ENCODE results near the gene IFT25. TPM values are rescaled to one million over a fixed set of nuclear protein-coding genes. Genes with fewer than 3 reads are reported as not detected.

IFT25 gene
- total RNA-seq, 1 donor from 2014 or later = 41.0 TPM

GRCh38 chr1:53893999-53894636 is 51.4 kb downstream of the IFT25 start, which contains the start of gene DIO1:
Gene DIO1, plus strand, starts transcription at chr1:53894187. Its CDS starts 24 bp downstream, at chr1:53894211.
- H3K27me3 Mint-ChIP-seq = peaks cover 4% of the 10 kb centered on the region
- intact Hi-C loops (cut with micrococcal nuclease) = no loop called here
- CTCF ChIA-PET = no interaction called here

GRCh38 chr1:53892911-53893310 is 52.6 kb downstream of the IFT25 start:
- POLR2A ChIA-PET = interaction anchor here (0.8 kb wide), 1 partner anchor 53 kb away, joined by 3 read pairs; the partner anchor contains the start of gene IFT25
- peaks cover 4% of the 10 kb centered on the region for H3K27me3 Mint-ChIP-seq
- H3K4me3 Mint-ChIP-seq = no peak overlapping the region

More at GRCh38 chr1:53893999-53894636, 51.4 kb downstream of the IFT25 start, which contains the start of gene DIO1:
- no peak for TF ChIP-seq CTCF (IDR thresholded peaks at IDR 0.05)
- H3K27ac Mint-ChIP-seq = no peak within 1 kb of the TSS
- POLR2A ChIA-PET = no interaction called here
- H3K9me3 Mint-ChIP-seq = no peaks in the 10 kb centered on the region
- DNase-seq (no peak), ATAC-seq (ENCODE audit: low read depth) (no peak)
- H3K36me3 Mint-ChIP-seq (ENCODE audit: low read depth) = peaks cover 7% of the 10 kb centered on the region
- no peak within 1 kb of the TSS for H3K4me3 Mint-ChIP-seq
- peaks cover 26% of the 10 kb centered on the region for H3K4me1 Mint-ChIP-seq

GRCh38 chr1:53891678-53892077 is 53.8 kb downstream of the IFT25 start:
- intact Hi-C loops (cut with micrococcal nuclease) = no loop called here
- Mint-ChIP-seq H3K9me3 (no peaks in the 10 kb centered on the region), H3K27ac (no peak overlapping the region), H3K27me3 (peaks cover 4% of the 10 kb centered on the region), H3K36me3 (ENCODE audit: low read depth) (peaks cover 18% of the 10 kb centered on the region), H3K4me3 (no peak overlapping the region), H3K4me1 (peaks cover 38% of the 10 kb centered on the region)
- POLR2A ChIA-PET = no interaction called here
- CTCF ChIA-PET = interaction anchor here (2.1 kb wide), 1 partner anchor 54 kb away, joined by 4 read pairs; the partner anchor contains the start of genes IFT25 and LRRC42
- no peak for TF ChIP-seq CTCF (IDR thresholded peaks at IDR 0.05)
- DNase-seq = no peak
- ATAC-seq (ENCODE audit: low read depth) = no peak

More at GRCh38 chr1:53892911-53893310, 52.6 kb downstream of the IFT25 start:
- intact Hi-C loops (cut with micrococcal nuclease) = no loop called here
- DNase-seq = no peak
- ATAC-seq (ENCODE audit: low read depth) = no peak
- H3K36me3 Mint-ChIP-seq (ENCODE audit: low read depth) = peaks cover 12% of the 10 kb centered on the region
- no peak for TF ChIP-seq CTCF (IDR thresholded peaks at IDR 0.05)
- no peaks in the 10 kb centered on the region for H3K9me3 Mint-ChIP-seq
- CTCF ChIA-PET = interaction anchor here (0.8 to 2.1 kb wide), 3 partner anchors 15 to 67 kb away, joined by 3 to 4 read pairs (median 3); partner anchors contain the start of genes IFT25 and LRRC42
- H3K4me1 Mint-ChIP-seq = peaks cover 36% of the 10 kb centered on the region
- H3K27ac Mint-ChIP-seq = no peak overlapping the region

GRCh38 chr1:53891018-53891417 is 54.5 kb downstream of the IFT25 start:
- H3K27me3 Mint-ChIP-seq = peaks cover 4% of the 10 kb centered on the region
- DNase-seq = no peak
- intact Hi-C loops (cut with micrococcal nuclease) = no loop called here
- H3K9me3 Mint-ChIP-seq = no peaks in the 10 kb centered on the region
- TF ChIP-seq CTCF (IDR thresholded peaks at IDR 0.05) = no peak
- POLR2A ChIA-PET = interaction anchor here (2.7 kb wide), 1 partner anchor 55 kb away, joined by 37 read pairs; the partner anchor contains the start of genes IFT25 and LRRC42
- H3K36me3 Mint-ChIP-seq (ENCODE audit: low read depth) = peaks cover 23% of the 10 kb centered on the region
- H3K27ac Mint-ChIP-seq = no peak overlapping the region
- H3K4me3 Mint-ChIP-seq = peak overlapping the region; percentile 15
- CTCF ChIA-PET = no interaction called here
- ATAC-seq (ENCODE audit: low read depth) = no peak
- H3K4me1 Mint-ChIP-seq = peaks cover 40% of the 10 kb centered on the region

GRCh38 chr1:53890522-53890941 is 55.0 kb downstream of the IFT25 start:
- H3K4me1 Mint-ChIP-seq = peaks cover 40% of the 10 kb centered on the region
- H3K36me3 Mint-ChIP-seq (ENCODE audit: low read depth) = peaks cover 25% of the 10 kb centered on the region
- no peaks in the 10 kb centered on the region for H3K9me3 Mint-ChIP-seq
- intact Hi-C loops (cut with micrococcal nuclease) = no loop called here
- ChIA-PET POLR2A (interaction anchor here (1.4 to 2.7 kb wide), 2 partner anchors 53 to 55 kb away, joined by 3 to 37 read pairs; partner anchors contain the start of genes IFT25, LRRC42 and NDC1), CTCF (interaction anchor here (1.6 kb wide), 1 partner anchor 55 kb away, joined by 5 read pairs; the partner anchor contains the start of genes IFT25 and LRRC42)
- ATAC-seq (ENCODE audit: low read depth) (no peak), DNase-seq (no peak)
- peak overlapping the region; percentile 94 for H3K27ac Mint-ChIP-seq
- peaks cover 3% of the 10 kb centered on the region for H3K27me3 Mint-ChIP-seq
- no peak for TF ChIP-seq CTCF (IDR thresholded peaks at IDR 0.05)
- peak overlapping the region; percentile 98 for H3K4me3 Mint-ChIP-seq
